Stimulated activated CD8-positive, alpha-beta memory T cell treated with anti-CD3 and anti-CD28 coated beads, Interleukin-4, amount 100 ng/mL, for 4 hours (primary cell): ENCODE measurements around the gene NR1D1.
A peak's percentile ranks its signal among the peaks of the same experiment; 100 is the strongest.

Experiments
- DNase-seq, 2 donors: peaks; one replicate each; pipeline ENCODE4 v3.0.0-alpha.2; 2020; ENCODE audit warnings: low read depth in 2 of 2, low spot score in 1 of 2

NR1D1 gene

GRCh38 chr17:40076591-40076990 lies 23.8 kb downstream of the NR1D1 start:
- DNase-seq: no peak

GRCh38 chr17:40075942-40076498 lies 24.4 kb downstream of the NR1D1 start:
- DNase-seq: no peak

- DNase-seq: peak in 1 of 2 donors; percentile 49
Measured at GRCh38 chr17:40075201-40075941, 25.0 kb downstream of the NR1D1 start.

GRCh38 chr17:40074871-40075200 lies 25.6 kb downstream of the NR1D1 start:
- DNase-seq: no peak

GRCh38 chr17:40074175-40074512 lies 26.2 kb downstream of the NR1D1 start:
- DNase-seq: no peak

GRCh38 chr17:40073454-40074174 lies 26.8 kb downstream of the NR1D1 start:
- DNase-seq: no peak

GRCh38 chr17:40072735-40073346 lies 27.5 kb downstream of the NR1D1 start:
- no peak for DNase-seq

GRCh38 chr17:40072040-40072734 lies 28.2 kb downstream of the NR1D1 start:
- no peak for DNase-seq

GRCh38 chr17:40071313-40072039 lies 28.9 kb downstream of the NR1D1 start:
- DNase-seq: no peak

GRCh38 chr17:40070709-40071312 lies 29.6 kb downstream of the NR1D1 start:
- DNase-seq: no peak

GRCh38 chr17:40069751-40070708 lies 30.4 kb downstream of the NR1D1 start:
- DNase-seq: no peak

GRCh38 chr17:40068917-40069750 lies 31.3 kb downstream of the NR1D1 start:
- DNase-seq: peak; percentile 65 to 76

GRCh38 chr17:40068584-40068916 lies 31.8 kb downstream of the NR1D1 start:
- DNase-seq: no peak

- no peak for DNase-seq
Measured at GRCh38 chr17:40068129-40068581, 32.2 kb downstream of the NR1D1 start.

- no peak for DNase-seq
Measured at GRCh38 chr17:40067710-40068109, 32.7 kb downstream of the NR1D1 start.

- DNase-seq: no peak
Measured at GRCh38 chr17:40065769-40066510, 34.4 kb downstream of the NR1D1 start.

- DNase-seq: no peak
Measured at GRCh38 chr17:40064971-40065768, 35.2 kb downstream of the NR1D1 start.
